Endodermal cell (in vitro differentiated cells): ENCODE measurements around the gene CUL3. TPM values are rescaled to one million over a fixed set of nuclear protein-coding genes. Genes with fewer than 3 reads are reported as not detected.

ENCODE experiments used
- DNase-seq: peaks from one replicate; pipeline ENCODE4 v3.0.0-alpha.2; 2017
- H3K27ac ChIP-seq: 2 replicates; pipeline ENCODE4 v1.5.1; 2013; ENCODE audit warnings: mild to moderate bottlenecking, low read depth, low read length, moderate library complexity
- H3K27me3 ChIP-seq: 2 replicates; pipeline ENCODE4 v1.6.1; 2013; ENCODE audit warnings: mild to moderate bottlenecking, low read length, moderate library complexity; ENCODE audit not compliant: insufficient read depth, control insufficient read depth, poor library complexity, severe bottlenecking
- H3K36me3 ChIP-seq: 2 replicates; pipeline ENCODE4 v1.7.0; 2013; ENCODE audit warnings: mild to moderate bottlenecking, low read length, moderate library complexity; ENCODE audit not compliant: control insufficient read depth, insufficient read depth
- H3K4me1 ChIP-seq: one replicate; pipeline ENCODE4 v1.7.0; 2013; ENCODE audit warnings: low read length; ENCODE audit not compliant: control insufficient read depth, insufficient read depth
- H3K4me3 ChIP-seq: 2 replicates; pipeline ENCODE4 v1.5.1; 2013; ENCODE audit warnings: mild to moderate bottlenecking, low read length, moderate library complexity
- H3K9ac ChIP-seq: 2 replicates; pipeline ENCODE4 v1.6.1; 2013; ENCODE audit warnings: mild to moderate bottlenecking, low read length, moderate library complexity; ENCODE audit not compliant: poor library complexity, severe bottlenecking; ENCODE audit errors: extremely low read depth
- H3K9me3 ChIP-seq: 2 replicates; pipeline ENCODE4 v1.6.1; 2013; ENCODE audit warnings: mild to moderate bottlenecking, low read length, moderate library complexity; ENCODE audit not compliant: control insufficient read depth
- H3K27ac Mint-ChIP-seq: 2 replicates; pipeline ENCODE4 v1.8.0; 2020; ENCODE audit warnings: mixed read lengths
- H3K27me3 Mint-ChIP-seq: 2 replicates; pipeline ENCODE4 v1.8.0; 2021; ENCODE audit warnings: mild to moderate bottlenecking, mixed read lengths; ENCODE audit not compliant: insufficient read depth
- H3K36me3 Mint-ChIP-seq: 2 replicates; pipeline ENCODE4 v1.8.0; 2020; ENCODE audit warnings: low read depth, mixed read lengths
- H3K4me1 Mint-ChIP-seq: 2 replicates; pipeline ENCODE4 v1.8.0; 2020; ENCODE audit warnings: mixed read lengths
- H3K4me3 Mint-ChIP-seq: 2 replicates; pipeline ENCODE4 v1.8.0; 2020; ENCODE audit warnings: mild to moderate bottlenecking, moderate library complexity, mixed read lengths
- H3K9me3 Mint-ChIP-seq: 2 replicates; pipeline ENCODE4 v1.8.0; 2020; ENCODE audit warnings: mild to moderate bottlenecking, mixed read lengths
- CTCF ChIP-seq: fragments of 200-600 bp; sonication (generic); conservative IDR thresholded peaks from 2 replicates; pipeline ENCODE4 v1.5.0; 2021; ENCODE audit warnings: antibody characterized with exemption, mild to moderate bottlenecking
- WGBS, 2 experiments: methylation state at CpG; one replicate each; pipeline versions ENCODE4 v1.1.5 to v1.1.7; 2013; ENCODE audit warnings: missing lambda C conversion rate in 2 of 2, mixed read lengths in 1 of 2; ENCODE audit not compliant: insufficient coverage in 1 of 2, insufficient read length in 1 of 2; 5-methylcytosine and 5-hydroxymethylcytosine counted together
- total RNA-seq, 2 donors: library from RNA; stranded (reverse); fragmentation: NEBNext Ultra II Directional in 1 of 2; extraction: Animal tissue kit (Norgen Biotek cat#: 25700) in 1 of 2; gene quantifications; 2 replicates in 1 of 2; 3 replicates in 1 of 2; pipeline ENCODE4 v1.2.1, GENCODE V29; 2021

CUL3 gene
- total RNA-seq, 2 donors from 2014 or later: 78.4 to 89.9 TPM

GRCh38 chr2:224532441-224532840 lies 52.7 kb downstream of the CUL3 start:
- Mint-ChIP-seq H3K36me3 (peaks cover 30% of the 10 kb centered on the region), H3K4me1 (peaks cover 6% of the 10 kb centered on the region), H3K9me3 (peaks cover 6% of the 10 kb centered on the region), H3K4me3 (no peak overlapping the region), H3K27me3 (no peaks in the 10 kb centered on the region), H3K27ac (no peak overlapping the region)
- Histone ChIP-seq H3K27ac (no peak overlapping the region), H3K27me3 (no peaks in the 10 kb centered on the region), H3K36me3 (peaks cover 58% of the 10 kb centered on the region), H3K4me1 (no peaks in the 10 kb centered on the region), H3K9me3 (no peaks in the 10 kb centered on the region), H3K9ac (no peak overlapping the region), H3K4me3 (no peak overlapping the region)
- TF ChIP-seq CTCF: no peak
- WGBS, 2 experiments: 100% methylated on average over 1 of the region's 1 CpG; no CpG with 5 or more reads in 1 of the 2 experiments
- no peak for DNase-seq

GRCh38 chr2:224528171-224528570 lies 57.0 kb downstream of the CUL3 start:
- H3K4me1 Mint-ChIP-seq: peaks cover 25% of the 10 kb centered on the region
- H3K27me3 ChIP-seq: no peaks in the 10 kb centered on the region
- TF ChIP-seq CTCF: no peak
- H3K9me3 ChIP-seq: no peaks in the 10 kb centered on the region
- no peak overlapping the region for H3K4me3 ChIP-seq
- DNase-seq: no peak
- peaks cover 3% of the 10 kb centered on the region for H3K4me1 ChIP-seq
- H3K4me3 Mint-ChIP-seq: no peak overlapping the region
- H3K36me3 Mint-ChIP-seq: peaks cover 29% of the 10 kb centered on the region
- H3K9me3 Mint-ChIP-seq: peaks cover 6% of the 10 kb centered on the region
- peaks cover 38% of the 10 kb centered on the region for H3K36me3 ChIP-seq
- H3K27me3 Mint-ChIP-seq: no peaks in the 10 kb centered on the region
- H3K9ac ChIP-seq: no peak overlapping the region
- H3K27ac Mint-ChIP-seq: no peak overlapping the region
- WGBS, 2 experiments: 72 to 94% methylated on average over 2 to 3 of the region's 3 CpGs
- H3K27ac ChIP-seq: no peak overlapping the region

- Histone ChIP-seq H3K9me3 (no peaks in the 10 kb centered on the region), H3K27ac (no peak overlapping the region), H3K27me3 (no peaks in the 10 kb centered on the region), H3K36me3 (peaks cover 17% of the 10 kb centered on the region), H3K9ac (no peak overlapping the region), H3K4me1 (peaks cover 3% of the 10 kb centered on the region), H3K4me3 (no peak overlapping the region)
- H3K27me3 Mint-ChIP-seq: no peaks in the 10 kb centered on the region
- peaks cover 19% of the 10 kb centered on the region for H3K4me1 Mint-ChIP-seq
- H3K27ac Mint-ChIP-seq: no peak overlapping the region
- WGBS, 2 experiments: 86 to 93% methylated on average over 1 of the region's 1 CpG
- H3K36me3 Mint-ChIP-seq: peaks cover 14% of the 10 kb centered on the region
- no peak for DNase-seq
- peaks cover 6% of the 10 kb centered on the region for H3K9me3 Mint-ChIP-seq
- TF ChIP-seq CTCF: no peak
- no peak overlapping the region for H3K4me3 Mint-ChIP-seq
Observed at GRCh38 chr2:224525774-224526173, 59.4 kb downstream of the CUL3 start.
